ENCODE measurements around the gene NLRP3.
"Not testable (repeated sequence)": the region's sequence is repeated elsewhere in the genome, so short reads cannot be mapped to it uniquely, and the experiment has no call there.

NLRP3 gene

GRCh38 chr1:247415423-247416361 lies at the start of gene NLRP3:
Gene NLRP3 (plus strand): TSS chr1:247416173. CDS start chr1:247418801, 2,628 bp downstream.
- peaks cover 0 to 14% (median 6%) of the 10 kb centered on the region in 5 donors for H3K4me1 ChIP-seq (ENCODE audit: control insufficient read depth in 5 of 5, insufficient read depth in 5 of 5, low read length in 5 of 5)
- H3K27ac ChIP-seq (ENCODE audit: low read depth, low read length): no peak within 1 kb of the TSS
- peaks cover 0 to 4% (median 0%) of the 10 kb centered on the region in 5 donors for H3K27me3 ChIP-seq (ENCODE audit: control insufficient read depth in 5 of 5, insufficient read depth in 4 of 5, low read length in 5 of 5)
- no peaks in the 10 kb centered on the region for H3K9me3 ChIP-seq (ENCODE audit: control insufficient read depth in 5 of 5, low read length in 5 of 5)
- peak within 1 kb of the TSS; percentile 43 to 71 (median 56) for H3K4me3 ChIP-seq (ENCODE audit: low read depth in 1 of 5, low read length in 5 of 5)
- peak within 1 kb of the TSS in 3 of 5 donors; percentile 14 to 56 (median 17) for H3K9ac ChIP-seq (ENCODE audit: low read length in 5 of 5)
- H3K36me3 ChIP-seq (ENCODE audit: control insufficient read depth in 5 of 5, insufficient read depth in 5 of 5, low read length in 5 of 5): no peaks in the 10 kb centered on the region

DNA sequence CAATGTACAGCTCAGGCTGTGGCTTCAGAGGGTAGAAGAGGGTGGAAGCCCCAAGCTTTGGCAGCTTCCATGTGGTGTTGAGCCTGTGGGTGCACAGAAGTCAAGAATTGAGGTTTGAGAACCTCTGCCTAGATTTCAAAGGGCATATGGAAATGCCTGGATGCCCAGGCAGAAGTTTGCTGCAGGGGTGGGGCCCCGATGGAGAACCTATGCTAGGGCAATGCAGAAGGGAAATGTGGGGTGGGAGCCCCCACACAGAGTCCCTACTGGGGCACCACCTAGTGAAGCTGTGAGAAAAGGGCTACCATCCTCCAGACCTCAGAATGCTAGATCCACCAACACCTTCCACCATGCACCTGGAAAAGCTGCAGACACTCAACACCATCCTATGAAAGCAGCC lies 49.6 kb upstream of the NLRP3 start:
- H3K4me1 ChIP-seq (ENCODE audit: control insufficient read depth in 5 of 5, insufficient read depth in 5 of 5, low read length in 5 of 5); H3K9me3 ChIP-seq (ENCODE audit: control insufficient read depth in 5 of 5, low read length in 5 of 5); H3K27me3 ChIP-seq (ENCODE audit: control insufficient read depth in 5 of 5, insufficient read depth in 4 of 5, low read length in 5 of 5); H3K27ac ChIP-seq (ENCODE audit: low read depth, low read length); H3K36me3 ChIP-seq (ENCODE audit: control insufficient read depth in 5 of 5, insufficient read depth in 5 of 5, low read length in 5 of 5); H3K4me3 ChIP-seq (ENCODE audit: low read depth in 1 of 5, low read length in 5 of 5); H3K9ac ChIP-seq (ENCODE audit: low read length in 5 of 5): not testable (repeated sequence)

GRCh38 chr1:247366926-247367645 lies 48.9 kb upstream of the NLRP3 start:
- no peak overlapping the region for H3K9ac ChIP-seq (ENCODE audit: low read length in 5 of 5)
- no peaks in the 10 kb centered on the region for H3K36me3 ChIP-seq (ENCODE audit: control insufficient read depth in 5 of 5, insufficient read depth in 5 of 5, low read length in 5 of 5)
- peaks cover 0 to 6% (median 0%) of the 10 kb centered on the region in 5 donors for H3K27me3 ChIP-seq (ENCODE audit: control insufficient read depth in 5 of 5, insufficient read depth in 4 of 5, low read length in 5 of 5)
- H3K4me3 ChIP-seq (ENCODE audit: low read depth in 1 of 5, low read length in 5 of 5): no peak overlapping the region
- no peak overlapping the region for H3K27ac ChIP-seq (ENCODE audit: low read depth, low read length)
- no peaks in the 10 kb centered on the region for H3K9me3 ChIP-seq (ENCODE audit: control insufficient read depth in 5 of 5, low read length in 5 of 5)
- no peaks in the 10 kb centered on the region for H3K4me1 ChIP-seq (ENCODE audit: control insufficient read depth in 5 of 5, insufficient read depth in 5 of 5, low read length in 5 of 5)

- H3K4me1 ChIP-seq (ENCODE audit: control insufficient read depth in 5 of 5, insufficient read depth in 5 of 5, low read length in 5 of 5): peaks cover 0 to 4% (median 2%) of the 10 kb centered on the region in 5 donors
- no peak overlapping the region for H3K27ac ChIP-seq (ENCODE audit: low read depth, low read length)
- peaks cover 0 to 6% (median 0%) of the 10 kb centered on the region in 5 donors for H3K27me3 ChIP-seq (ENCODE audit: control insufficient read depth in 5 of 5, insufficient read depth in 4 of 5, low read length in 5 of 5)
- no peaks in the 10 kb centered on the region for H3K9me3 ChIP-seq (ENCODE audit: control insufficient read depth in 5 of 5, low read length in 5 of 5)
- no peak overlapping the region for H3K4me3 ChIP-seq (ENCODE audit: low read depth in 1 of 5, low read length in 5 of 5)
- no peak overlapping the region for H3K9ac ChIP-seq (ENCODE audit: low read length in 5 of 5)
- no peaks in the 10 kb centered on the region for H3K36me3 ChIP-seq (ENCODE audit: control insufficient read depth in 5 of 5, insufficient read depth in 5 of 5, low read length in 5 of 5)
These were observed 48.1 kb upstream of the NLRP3 start for GRCh38 chr1:247367786-247368422.

DNA sequence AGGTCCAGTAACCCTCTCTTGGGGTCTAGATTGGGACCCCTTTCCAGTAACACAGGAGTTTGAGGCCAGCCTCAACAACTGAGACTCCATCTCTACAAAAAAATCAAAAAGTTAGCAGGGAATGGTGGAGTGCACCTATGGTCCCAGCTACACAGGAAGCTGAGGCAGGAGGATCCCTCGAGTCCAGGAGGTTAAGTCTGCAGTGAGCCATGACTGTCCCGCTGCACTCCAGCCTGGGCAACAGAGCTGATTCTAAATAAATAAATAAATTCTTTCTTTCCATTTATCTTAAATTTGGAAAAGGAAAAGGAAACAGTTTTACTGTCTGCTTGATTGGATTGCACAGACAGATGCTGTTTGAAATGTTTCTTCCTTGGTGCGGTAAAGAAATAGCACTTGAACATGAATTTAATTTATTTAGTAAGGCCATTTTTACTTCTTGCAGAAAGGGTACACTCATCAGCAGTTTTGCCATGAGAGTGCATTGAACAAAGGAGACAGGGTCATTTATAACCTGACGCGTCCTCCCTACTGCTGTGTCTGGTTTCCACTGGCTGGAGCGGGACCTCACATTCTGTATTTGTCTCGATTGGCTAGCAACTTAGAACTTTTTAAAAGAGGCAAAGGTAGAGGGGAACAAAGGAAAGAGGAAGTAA lies 47.4 kb upstream of the NLRP3 start:
- no peaks in the 10 kb centered on the region for H3K9me3 ChIP-seq (ENCODE audit: control insufficient read depth in 5 of 5, low read length in 5 of 5)
- no peak overlapping the region for H3K27ac ChIP-seq (ENCODE audit: low read depth, low read length)
- peaks cover 0 to 6% (median 0%) of the 10 kb centered on the region in 5 donors for H3K27me3 ChIP-seq (ENCODE audit: control insufficient read depth in 5 of 5, insufficient read depth in 4 of 5, low read length in 5 of 5)
- H3K36me3 ChIP-seq (ENCODE audit: control insufficient read depth in 5 of 5, insufficient read depth in 5 of 5, low read length in 5 of 5): no peaks in the 10 kb centered on the region
- H3K9ac ChIP-seq (ENCODE audit: low read length in 5 of 5): no peak overlapping the region
- H3K4me1 ChIP-seq (ENCODE audit: control insufficient read depth in 5 of 5, insufficient read depth in 5 of 5, low read length in 5 of 5): peaks cover 0 to 6% (median 4%) of the 10 kb centered on the region in 5 donors
- H3K4me3 ChIP-seq (ENCODE audit: low read depth in 1 of 5, low read length in 5 of 5): no peak overlapping the region

- H3K27ac ChIP-seq (ENCODE audit: low read depth, low read length): no peak overlapping the region
These were observed 44.9 kb upstream of the NLRP3 start for GRCh38 chr1:247370786-247371732.

GRCh38 chr1:247371801-247372259 lies 44.1 kb upstream of the NLRP3 start:
- Histone ChIP-seq H3K9ac (ENCODE audit: low read length in 5 of 5) (no peak overlapping the region), H3K36me3 (ENCODE audit: control insufficient read depth in 5 of 5, insufficient read depth in 5 of 5, low read length in 5 of 5) (no peaks in the 10 kb centered on the region), H3K4me3 (ENCODE audit: low read depth in 1 of 5, low read length in 5 of 5) (no peak overlapping the region), H3K4me1 (ENCODE audit: control insufficient read depth in 5 of 5, insufficient read depth in 5 of 5, low read length in 5 of 5) (peaks cover 0 to 9% (median 7%) of the 10 kb centered on the region in 5 donors), H3K9me3 (ENCODE audit: control insufficient read depth in 5 of 5, low read length in 5 of 5) (no peaks in the 10 kb centered on the region), H3K27ac (ENCODE audit: low read depth, low read length) (no peak overlapping the region), H3K27me3 (ENCODE audit: control insufficient read depth in 5 of 5, insufficient read depth in 4 of 5, low read length in 5 of 5) (peaks cover 0 to 4% (median 0%) of the 10 kb centered on the region in 5 donors)

More at GRCh38 chr1:247370786-247371732, 44.9 kb upstream of the NLRP3 start:
- Histone ChIP-seq H3K4me3 (ENCODE audit: low read depth in 1 of 5, low read length in 5 of 5) (no peak overlapping the region), H3K9me3 (ENCODE audit: control insufficient read depth in 5 of 5, low read length in 5 of 5) (no peaks in the 10 kb centered on the region), H3K4me1 (ENCODE audit: control insufficient read depth in 5 of 5, insufficient read depth in 5 of 5, low read length in 5 of 5) (peaks cover 0 to 9% (median 7%) of the 10 kb centered on the region in 5 donors), H3K27me3 (ENCODE audit: control insufficient read depth in 5 of 5, insufficient read depth in 4 of 5, low read length in 5 of 5) (peaks cover 0 to 4% (median 0%) of the 10 kb centered on the region in 5 donors), H3K9ac (ENCODE audit: low read length in 5 of 5) (no peak overlapping the region), H3K36me3 (ENCODE audit: control insufficient read depth in 5 of 5, insufficient read depth in 5 of 5, low read length in 5 of 5) (no peaks in the 10 kb centered on the region)

DNA sequence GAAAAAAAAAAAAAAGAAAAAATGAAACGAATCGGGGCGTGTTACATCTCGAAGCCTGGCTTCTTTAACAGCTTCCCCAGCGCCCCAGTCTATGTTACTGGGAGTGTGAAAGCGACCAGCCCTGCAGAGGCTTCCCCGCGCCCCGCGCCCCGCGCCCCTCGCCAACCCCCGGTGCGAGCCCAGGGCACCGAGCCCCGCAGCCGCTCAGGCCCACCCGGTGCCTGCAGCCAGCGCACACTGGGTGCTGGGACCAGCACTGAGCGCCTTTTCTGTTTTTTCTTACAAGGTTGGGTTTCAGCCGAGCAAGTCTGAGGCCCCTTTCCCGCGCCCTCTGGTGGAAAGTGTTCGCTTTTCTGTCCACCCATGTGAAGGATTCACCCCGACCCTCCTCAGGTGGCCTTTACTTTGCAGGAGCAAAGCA lies 42.2 kb upstream of the NLRP3 start:
- Histone ChIP-seq H3K4me3 (ENCODE audit: low read depth in 1 of 5, low read length in 5 of 5) (peak overlapping the region in 4 of 5 donors; percentile 27 to 63 (median 46)), H3K27me3 (ENCODE audit: control insufficient read depth in 5 of 5, insufficient read depth in 4 of 5, low read length in 5 of 5) (peaks cover 0 to 4% (median 0%) of the 10 kb centered on the region in 5 donors), H3K9me3 (ENCODE audit: control insufficient read depth in 5 of 5, low read length in 5 of 5) (no peaks in the 10 kb centered on the region), H3K9ac (ENCODE audit: low read length in 5 of 5) (no peak overlapping the region), H3K27ac (ENCODE audit: low read depth, low read length) (no peak overlapping the region), H3K4me1 (ENCODE audit: control insufficient read depth in 5 of 5, insufficient read depth in 5 of 5, low read length in 5 of 5) (peaks cover 0 to 9% (median 7%) of the 10 kb centered on the region in 5 donors), H3K36me3 (ENCODE audit: control insufficient read depth in 5 of 5, insufficient read depth in 5 of 5, low read length in 5 of 5) (no peaks in the 10 kb centered on the region)
